ENCODE data around the gene DISP3. TPM values are rescaled to one million over a fixed set of nuclear protein-coding genes. Genes with fewer than 3 reads are reported as not detected.
A peak's percentile ranks its signal among the peaks of the same experiment; 100 is the strongest.

DISP3 gene
- polyA plus RNA-seq, 6 donors from 2014 or later: 0.05 to 0.09 (median 0.05) TPM; not detected in 2

- peaks cover 3 to 10% (median 9%) of the 10 kb centered on the region in 3 donors for H3K4me1 Mint-ChIP-seq
- H3K36me3 Mint-ChIP-seq: peaks cover 0 to 13% of the 10 kb centered on the region in 2 donors
- ATAC-seq (ENCODE audit: low read depth in 2 of 2) (no peak), DNase-seq (no peak)
- H3K27ac Mint-ChIP-seq: no peak overlapping the region
- peaks cover 29 to 85% (median 70%) of the 10 kb centered on the region in 3 donors for H3K27me3 Mint-ChIP-seq
- peaks cover 0 to 4% (median 0%) of the 10 kb centered on the region in 7 donors for H3K9me3 Mint-ChIP-seq
- no peak overlapping the region for H3K4me3 Mint-ChIP-seq
Measured at GRCh38 chr1:11485191-11485590, 6.2 kb downstream of the DISP3 start.

GRCh38 chr1:11486231-11487009 is 7.5 kb downstream of the DISP3 start:
- H3K27ac Mint-ChIP-seq: no peak overlapping the region
- DNase-seq: no peak
- H3K27me3 Mint-ChIP-seq: peaks cover 17 to 72% (median 57%) of the 10 kb centered on the region in 3 donors
- no peak for ATAC-seq (ENCODE audit: low read depth in 2 of 2)
- no peaks in the 10 kb centered on the region for H3K4me1 Mint-ChIP-seq
- peaks cover 0 to under 1% of the 10 kb centered on the region in 2 donors for H3K36me3 Mint-ChIP-seq
- no peak overlapping the region for H3K4me3 Mint-ChIP-seq
- no peaks in the 10 kb centered on the region for H3K9me3 Mint-ChIP-seq

- H3K36me3 Mint-ChIP-seq: no peaks in the 10 kb centered on the region
- no peaks in the 10 kb centered on the region for H3K9me3 Mint-ChIP-seq
- ATAC-seq (ENCODE audit: low read depth in 2 of 2) (no peak), DNase-seq (no peak)
- peaks cover 9 to 64% (median 49%) of the 10 kb centered on the region in 3 donors for H3K27me3 Mint-ChIP-seq
- H3K4me1 Mint-ChIP-seq: no peaks in the 10 kb centered on the region
- H3K4me3 Mint-ChIP-seq: no peak overlapping the region
- no peak overlapping the region for H3K27ac Mint-ChIP-seq
Measured at GRCh38 chr1:11487196-11487751, 8.3 kb downstream of the DISP3 start.

GRCh38 chr1:11488201-11488770 is 9.3 kb downstream of the DISP3 start:
- peak overlapping the region in 1 of 8 donors; percentile 74 for H3K4me3 Mint-ChIP-seq
- no peaks in the 10 kb centered on the region for H3K36me3 Mint-ChIP-seq
- no peak for DNase-seq
- no peak for ATAC-seq (ENCODE audit: low read depth in 2 of 2)
- H3K27me3 Mint-ChIP-seq: peaks cover 9 to 54% (median 41%) of the 10 kb centered on the region in 3 donors
- no peak overlapping the region for H3K27ac Mint-ChIP-seq
- no peaks in the 10 kb centered on the region for H3K4me1 Mint-ChIP-seq
- peaks cover 0 to under 1% (median 0%) of the 10 kb centered on the region in 7 donors for H3K9me3 Mint-ChIP-seq

- DNase-seq (no peak), ATAC-seq (ENCODE audit: low read depth in 2 of 2) (no peak)
- no peak overlapping the region for H3K4me3 Mint-ChIP-seq
- peaks cover 8 to 58% (median 37%) of the 10 kb centered on the region in 3 donors for H3K27me3 Mint-ChIP-seq
- H3K9me3 Mint-ChIP-seq: peaks cover 0 to 8% (median 6%) of the 10 kb centered on the region in 7 donors
- no peak overlapping the region for H3K27ac Mint-ChIP-seq
- no peaks in the 10 kb centered on the region for H3K4me1 Mint-ChIP-seq
- H3K36me3 Mint-ChIP-seq: no peaks in the 10 kb centered on the region
Measured at GRCh38 chr1:11488966-11489625, 10.1 kb downstream of the DISP3 start.

GRCh38 chr1:11492235-11492634 is 13.3 kb downstream of the DISP3 start:
- peaks cover 6 to 26% (median 8%) of the 10 kb centered on the region in 3 donors for H3K27me3 Mint-ChIP-seq

GRCh38 chr1:11493972-11494655 is 15.2 kb downstream of the DISP3 start:
- H3K27ac Mint-ChIP-seq: no peak overlapping the region
- no peaks in the 10 kb centered on the region for H3K36me3 Mint-ChIP-seq
- no peak overlapping the region for H3K4me3 Mint-ChIP-seq
- H3K4me1 Mint-ChIP-seq: no peaks in the 10 kb centered on the region
- ATAC-seq (ENCODE audit: low read depth in 2 of 2): no peak
- peaks cover 15 to 29% (median 16%) of the 10 kb centered on the region in 3 donors for H3K27me3 Mint-ChIP-seq
- DNase-seq: no peak
- peaks cover 0 to 11% (median 9%) of the 10 kb centered on the region in 7 donors for H3K9me3 Mint-ChIP-seq

More at GRCh38 chr1:11492235-11492634, 13.3 kb downstream of the DISP3 start:
- ATAC-seq (ENCODE audit: low read depth in 2 of 2): no peak
- Mint-ChIP-seq H3K4me3 (no peak overlapping the region), H3K36me3 (no peaks in the 10 kb centered on the region), H3K4me1 (no peaks in the 10 kb centered on the region), H3K9me3 (peaks cover 0 to 11% (median 9%) of the 10 kb centered on the region in 7 donors), H3K27ac (no peak overlapping the region)
- DNase-seq: no peak

GRCh38 chr1:11494771-11495170 is 15.8 kb downstream of the DISP3 start:
- H3K4me3 Mint-ChIP-seq: no peak overlapping the region
- H3K27me3 Mint-ChIP-seq: peaks cover 15 to 28% (median 22%) of the 10 kb centered on the region in 3 donors

GRCh38 chr1:11495579-11495978 is 16.6 kb downstream of the DISP3 start:
- DNase-seq: no peak
- Mint-ChIP-seq H3K9me3 (peaks cover 0 to 14% (median 9%) of the 10 kb centered on the region in 7 donors), H3K36me3 (no peaks in the 10 kb centered on the region), H3K4me1 (no peaks in the 10 kb centered on the region), H3K27me3 (peaks cover 20 to 32% (median 31%) of the 10 kb centered on the region in 3 donors), H3K27ac (no peak overlapping the region), H3K4me3 (no peak overlapping the region)
- no peak for ATAC-seq (ENCODE audit: low read depth in 2 of 2)

More at GRCh38 chr1:11494771-11495170, 15.8 kb downstream of the DISP3 start:
- Mint-ChIP-seq H3K36me3 (no peaks in the 10 kb centered on the region), H3K9me3 (peaks cover 0 to 11% (median 9%) of the 10 kb centered on the region in 7 donors), H3K4me1 (no peaks in the 10 kb centered on the region), H3K27ac (no peak overlapping the region)
- ATAC-seq (ENCODE audit: low read depth in 2 of 2) (no peak), DNase-seq (no peak)

GRCh38 chr1:11496551-11497080 is 17.7 kb downstream of the DISP3 start:
- DNase-seq: no peak
- Mint-ChIP-seq H3K9me3 (peaks cover 0 to 17% (median 9%) of the 10 kb centered on the region in 7 donors), H3K27ac (no peak overlapping the region), H3K36me3 (peaks cover 0 to 2% of the 10 kb centered on the region in 2 donors), H3K4me3 (no peak overlapping the region), H3K4me1 (no peaks in the 10 kb centered on the region), H3K27me3 (peaks cover 20 to 42% (median 38%) of the 10 kb centered on the region in 3 donors)
- ATAC-seq (ENCODE audit: low read depth in 2 of 2): no peak

- DNase-seq: no peak
- no peak for ATAC-seq (ENCODE audit: low read depth in 2 of 2)
- H3K9me3 Mint-ChIP-seq: peaks cover 6 to 30% (median 8%) of the 10 kb centered on the region in 7 donors
- H3K27ac Mint-ChIP-seq: no peak overlapping the region
- peaks cover 20 to 51% (median 49%) of the 10 kb centered on the region in 3 donors for H3K27me3 Mint-ChIP-seq
- peaks cover 0 to 11% of the 10 kb centered on the region in 2 donors for H3K36me3 Mint-ChIP-seq
- peaks cover 0 to 7% (median 0%) of the 10 kb centered on the region in 3 donors for H3K4me1 Mint-ChIP-seq
- no peak overlapping the region for H3K4me3 Mint-ChIP-seq
Measured at GRCh38 chr1:11498956-11499594, 20.1 kb downstream of the DISP3 start.

GRCh38 chr1:11499601-11500331 is 20.8 kb downstream of the DISP3 start:
- peaks cover 6 to 34% (median 13%) of the 10 kb centered on the region in 7 donors for H3K9me3 Mint-ChIP-seq
- no peak overlapping the region for H3K27ac Mint-ChIP-seq
- DNase-seq (no peak), ATAC-seq (ENCODE audit: low read depth in 2 of 2) (no peak)
- H3K4me1 Mint-ChIP-seq: peaks cover 0 to 7% (median 0%) of the 10 kb centered on the region in 3 donors
- H3K36me3 Mint-ChIP-seq: peaks cover 0 to 14% of the 10 kb centered on the region in 2 donors
- no peak overlapping the region for H3K4me3 Mint-ChIP-seq
- peaks cover 20 to 51% (median 49%) of the 10 kb centered on the region in 3 donors for H3K27me3 Mint-ChIP-seq

Data from naive B cell (primary cell).